Dermis microvascular lymphatic vessel endothelial cell (primary cell): ENCODE measurements around the gene TLE3. TPM values are rescaled to one million over a fixed set of nuclear protein-coding genes. Genes with fewer than 3 reads are reported as not detected.
"Not testable (repeated sequence)": the region's sequence is repeated elsewhere in the genome, so short reads cannot be mapped to it uniquely, and the experiment has no call there.

ENCODE experiments used
- DNase-seq, 2 donors: peaks; one replicate each; pipeline versions ENCODE4 v3.0.0 to v3.0.0-alpha.2; 2010; ENCODE audit warnings: low read depth in 2 of 2
- total RNA-seq: library from RNA; depleted of rRNA; stranded (reverse); fragments of >200 nt; gene quantifications from 2 replicates; pipeline ENCODE4 v1.2.1, GENCODE V29; 2014

TLE3 gene
- total RNA-seq, result 11.4 and 23.4 TPM in 2 replicates

DNA sequence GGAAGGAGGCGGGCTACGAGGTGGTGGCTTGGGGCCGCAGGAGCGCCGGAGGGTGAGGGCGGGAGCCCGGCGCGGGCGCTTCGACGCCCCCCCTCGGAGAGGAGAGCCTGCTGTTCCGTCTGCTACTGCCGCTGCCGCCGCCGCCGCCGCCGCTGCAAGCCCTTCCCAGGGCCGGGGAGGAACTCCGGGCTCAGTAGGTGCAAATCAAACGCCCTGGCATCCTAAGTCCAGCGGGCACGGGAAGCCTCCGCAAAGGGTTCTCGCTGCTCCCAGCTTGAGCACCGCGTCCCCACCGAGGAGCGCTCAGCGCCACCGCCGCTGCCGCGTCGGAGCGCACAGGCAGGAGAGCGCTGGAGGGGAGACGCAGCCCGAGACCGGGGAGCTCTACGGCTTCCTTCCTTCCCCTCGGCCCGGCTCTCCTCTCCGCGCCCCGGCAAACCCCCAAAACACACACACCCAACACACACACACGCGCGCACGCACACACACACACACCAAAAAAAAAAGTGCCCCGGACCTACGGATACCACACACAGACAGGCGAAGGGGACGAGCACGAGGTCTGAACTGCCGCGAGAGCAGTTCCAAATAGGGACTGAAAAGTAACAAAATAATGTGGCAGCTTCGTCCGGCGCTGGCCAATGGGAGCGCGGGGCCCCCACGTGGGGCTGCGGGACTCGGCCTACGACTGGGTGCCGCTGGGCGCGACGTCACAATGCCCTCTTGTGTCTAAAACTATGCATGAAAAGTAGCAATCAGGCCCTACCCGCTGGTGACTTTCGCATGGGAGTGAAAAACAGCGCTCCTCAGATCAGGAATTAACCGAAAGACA, at the start of gene TLE3:
TSS of gene TLE3 (minus strand) at position 597 of the 832 bp plus-strand sequence. CDS start 1,119 bp downstream, outside the sequence.
- peak; percentile 95 to 99 for DNase-seq

DNA sequence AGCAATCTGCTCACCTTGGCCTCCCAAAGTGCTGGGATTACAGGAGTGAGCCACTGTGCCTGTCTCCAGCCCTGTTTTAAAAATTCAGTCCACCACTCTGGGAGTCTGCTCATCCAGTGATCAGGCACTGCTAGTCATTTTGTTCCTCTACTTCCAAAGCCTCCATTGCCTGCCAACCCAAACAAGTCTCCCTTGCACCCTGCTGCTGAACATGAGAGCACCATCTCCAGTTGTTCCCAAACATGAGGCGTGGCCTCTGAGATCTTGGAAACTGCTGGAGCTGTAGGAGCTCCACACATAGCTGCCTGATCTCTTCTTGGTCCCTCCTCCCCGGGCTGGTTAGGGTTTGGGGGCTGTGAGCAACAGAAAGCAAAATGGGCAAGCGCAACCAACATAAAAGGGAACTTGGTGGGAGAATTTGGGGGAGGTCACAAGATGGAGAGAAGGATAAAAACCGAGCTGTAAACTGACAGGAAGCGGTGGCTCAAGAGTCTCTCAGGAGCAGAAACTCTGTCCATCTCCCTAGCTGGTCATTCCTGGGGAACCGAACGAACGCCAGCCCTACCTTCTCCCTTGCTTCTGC, 49.6 kb upstream of the TLE3 start:
- no peak for DNase-seq

DNA sequence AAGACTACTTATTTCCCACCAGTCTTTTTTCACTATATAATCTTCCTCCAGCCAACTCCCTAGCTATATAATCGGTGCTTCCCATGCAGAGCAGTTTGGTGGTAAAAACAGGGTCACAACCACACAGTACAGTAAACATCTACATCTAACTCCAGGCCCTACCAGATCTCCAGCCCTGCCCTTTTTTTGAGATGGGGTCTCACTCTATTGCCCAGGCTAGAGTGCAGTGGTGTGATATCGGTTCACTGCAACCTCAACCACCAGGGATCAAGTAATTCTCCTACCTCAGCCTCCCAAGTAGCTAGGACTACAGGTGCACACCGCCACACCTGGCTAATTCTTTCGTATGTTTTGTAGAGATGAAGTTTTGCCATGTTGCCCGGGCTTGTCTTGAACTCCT, 49.1 kb upstream of the TLE3 start:
- no peak for DNase-seq

DNA sequence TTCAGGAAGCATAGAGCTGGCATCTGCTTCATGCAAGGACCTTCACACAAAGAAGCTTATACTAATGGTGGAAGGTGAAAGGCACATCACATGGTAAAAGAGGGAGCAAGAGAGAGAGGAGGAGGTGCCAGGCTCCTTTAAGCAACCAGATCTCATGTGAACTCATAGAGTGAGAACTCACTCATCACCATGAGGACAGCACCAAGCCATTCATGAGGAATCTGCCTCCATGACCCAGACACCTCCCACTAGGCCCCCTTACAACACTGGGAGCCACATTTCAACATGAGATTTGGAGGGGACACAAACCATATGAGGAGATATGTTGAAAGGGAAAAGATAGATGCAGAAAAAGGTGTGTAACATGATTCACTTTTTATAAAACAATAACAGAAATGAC, 48.4 kb upstream of the TLE3 start:
- DNase-seq, result no peak

DNA sequence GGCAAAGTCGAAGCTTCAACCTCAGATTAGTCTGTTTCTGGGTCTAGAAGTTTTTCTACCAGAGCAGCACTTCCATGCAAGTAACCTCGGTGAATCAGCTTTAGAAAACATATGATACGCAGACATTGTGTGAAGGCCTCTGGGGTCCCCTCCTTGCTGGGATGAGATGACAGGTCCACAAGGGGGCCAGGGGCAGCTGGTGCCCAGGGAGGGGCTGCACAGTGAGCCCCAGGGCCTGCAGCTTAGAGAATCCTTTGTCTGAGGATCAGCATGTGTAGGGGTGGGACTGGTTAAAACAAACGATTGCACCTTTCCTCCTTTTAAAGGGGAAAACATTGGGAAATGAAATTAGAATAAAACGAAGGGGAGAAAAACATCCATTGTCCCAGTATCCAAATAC, 47.5 kb upstream of the TLE3 start:
- DNase-seq, result no peak

DNA sequence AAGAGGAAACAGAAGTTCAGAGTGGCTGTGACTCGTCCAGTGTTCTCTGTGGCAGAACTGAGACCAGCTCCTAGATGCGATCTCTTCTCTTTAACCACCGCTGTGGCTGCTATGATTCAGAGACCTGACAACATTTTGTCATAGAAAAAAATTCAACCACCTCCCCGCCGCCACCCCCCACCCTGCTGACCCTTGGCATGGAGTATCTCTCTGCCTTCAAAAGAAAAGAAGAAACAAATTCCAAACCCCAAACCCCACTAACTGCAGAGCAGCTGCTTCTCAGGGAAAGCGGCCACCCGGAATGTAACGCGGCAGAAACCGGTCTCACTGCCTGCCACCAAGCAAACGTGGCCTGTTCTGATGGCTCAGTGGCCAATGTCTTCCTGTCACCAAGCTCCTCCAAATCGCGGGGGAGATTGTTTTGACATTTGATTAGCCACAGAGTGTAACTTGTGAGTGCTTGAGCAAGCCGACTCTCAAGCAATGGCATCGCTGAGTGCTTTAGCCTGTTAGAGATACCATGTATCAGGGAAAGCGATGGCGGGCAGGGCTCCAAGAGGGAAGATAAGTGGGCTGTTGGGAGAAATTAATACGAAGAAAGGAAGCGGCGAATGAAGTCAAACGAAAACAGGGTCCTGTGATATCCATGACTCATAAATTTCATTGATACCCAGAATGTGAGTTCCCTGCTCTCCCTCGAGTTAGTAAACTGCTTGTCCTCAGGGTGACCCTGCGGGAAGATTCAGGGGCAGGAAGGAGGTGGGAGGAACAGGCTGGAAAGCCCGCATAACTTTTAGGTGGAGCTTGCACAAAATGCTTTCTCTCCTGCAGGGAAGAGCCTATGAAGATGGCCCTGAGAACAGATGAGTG, 44.8 kb upstream of the TLE3 start:
- peak in 1 of 2 donors; percentile 50 for DNase-seq

DNA sequence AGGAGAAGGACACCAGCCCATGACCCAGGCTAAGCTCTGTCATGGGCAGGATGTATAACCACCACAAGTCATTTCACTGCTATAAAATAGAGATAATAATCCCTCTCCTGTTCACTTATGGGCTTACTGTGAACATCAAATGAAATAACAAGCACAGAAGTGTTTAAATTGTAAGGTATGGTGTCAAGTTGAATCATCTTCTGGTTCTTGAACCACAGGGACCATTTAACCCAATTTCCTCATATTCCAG, 44.3 kb upstream of the TLE3 start:
- peak in 1 of 2 donors; percentile 31 for DNase-seq

DNA sequence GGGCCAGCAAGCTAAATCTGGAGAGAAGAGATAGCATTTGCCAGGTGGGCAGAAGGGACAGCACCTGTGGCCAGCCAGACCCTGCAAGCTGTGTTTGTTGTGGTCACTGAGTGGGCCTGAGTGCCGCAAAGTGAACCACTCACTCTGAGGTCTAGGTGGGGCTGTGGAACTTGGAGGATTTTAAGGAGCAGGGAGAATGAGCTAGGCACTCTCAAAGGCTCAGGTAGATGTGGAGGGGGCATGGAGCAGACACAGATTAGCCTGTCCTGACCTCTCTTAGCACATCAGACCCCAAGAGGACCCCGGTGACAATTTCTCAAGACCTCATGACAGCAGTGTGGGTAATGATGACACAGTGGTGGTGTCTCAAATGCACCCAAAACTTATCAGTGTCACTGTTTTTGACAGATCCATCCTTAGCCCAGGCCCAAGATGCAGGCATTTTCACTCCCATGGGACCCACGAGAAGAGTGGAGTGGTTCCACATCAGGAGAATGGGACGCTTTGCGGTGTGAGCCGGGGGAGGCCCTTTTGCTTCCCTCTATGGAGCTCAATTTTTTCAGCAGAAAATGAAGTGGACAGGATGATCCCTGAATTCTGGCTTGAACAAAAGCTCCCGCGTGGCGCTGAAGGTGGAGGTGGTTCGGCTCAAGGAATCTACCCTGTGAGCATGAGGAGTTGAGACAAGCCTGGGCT, 43.8 kb upstream of the TLE3 start:
- no peak for DNase-seq

DNA sequence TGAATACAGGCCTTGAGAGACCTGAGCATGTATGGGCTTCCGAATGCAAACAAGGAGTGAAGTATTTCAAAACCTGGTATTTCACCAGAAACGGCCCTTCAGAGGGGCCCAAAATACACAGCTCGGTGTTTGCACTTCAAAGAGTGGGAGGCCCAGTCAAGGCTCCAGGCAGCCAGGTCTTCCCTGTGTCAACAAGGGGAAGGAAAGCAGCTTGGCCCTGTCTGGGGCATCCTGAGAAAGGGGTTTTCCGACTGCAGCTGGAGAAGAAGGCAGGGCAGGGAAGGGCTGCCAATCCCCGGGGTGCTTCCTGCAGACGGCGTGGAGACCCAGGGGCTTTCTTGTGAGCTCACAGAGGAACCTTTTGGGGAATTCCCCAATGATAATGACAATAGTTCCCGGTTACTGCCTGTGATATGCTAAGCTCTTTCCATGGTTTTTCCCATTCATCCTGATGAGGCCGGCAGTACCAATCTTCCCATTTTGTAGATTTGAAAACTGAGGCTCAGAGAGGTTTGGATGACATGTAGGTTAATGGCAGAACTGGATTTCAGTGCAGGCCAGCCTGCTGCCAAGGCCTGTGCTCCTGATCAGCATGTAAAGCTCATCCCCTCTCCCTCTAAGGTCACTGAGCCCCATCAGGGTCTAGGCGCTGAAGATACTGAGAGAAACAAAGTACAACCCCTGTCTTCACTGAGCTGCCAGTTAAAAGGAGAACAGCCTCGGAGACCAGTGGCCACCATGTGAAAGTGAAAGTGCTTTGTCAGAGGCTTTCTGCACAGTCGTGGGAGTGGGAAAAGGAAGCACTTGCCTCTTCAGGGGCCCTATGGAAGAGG, 43.0 kb upstream of the TLE3 start:
- DNase-seq, result peak; percentile 18 to 73

DNA sequence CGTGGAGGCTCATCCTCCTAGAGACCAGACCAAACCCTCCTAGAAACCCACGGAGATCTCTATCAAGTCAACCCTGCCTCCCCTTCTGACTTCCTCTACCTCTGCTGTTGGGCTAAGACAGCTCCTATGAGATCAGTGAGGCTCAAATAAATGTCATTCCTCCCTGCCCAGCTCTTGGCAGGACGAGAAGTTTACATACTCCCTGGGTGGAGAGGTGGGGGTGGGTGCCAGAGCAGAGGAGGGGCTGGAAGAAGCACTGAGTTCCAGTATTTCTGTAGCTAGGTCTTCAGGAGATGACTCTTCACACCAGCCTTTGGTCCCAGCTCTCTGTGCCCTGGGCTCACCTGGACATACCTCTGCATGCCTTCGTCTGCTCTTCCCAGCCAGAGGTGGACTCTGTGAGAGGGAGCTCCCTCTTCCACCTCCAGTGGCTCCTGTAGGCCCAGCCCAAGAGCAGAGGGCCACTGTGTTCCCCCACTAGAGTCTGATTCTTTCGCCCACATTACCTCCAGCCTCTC, 42.4 kb upstream of the TLE3 start:
- no peak for DNase-seq

DNA sequence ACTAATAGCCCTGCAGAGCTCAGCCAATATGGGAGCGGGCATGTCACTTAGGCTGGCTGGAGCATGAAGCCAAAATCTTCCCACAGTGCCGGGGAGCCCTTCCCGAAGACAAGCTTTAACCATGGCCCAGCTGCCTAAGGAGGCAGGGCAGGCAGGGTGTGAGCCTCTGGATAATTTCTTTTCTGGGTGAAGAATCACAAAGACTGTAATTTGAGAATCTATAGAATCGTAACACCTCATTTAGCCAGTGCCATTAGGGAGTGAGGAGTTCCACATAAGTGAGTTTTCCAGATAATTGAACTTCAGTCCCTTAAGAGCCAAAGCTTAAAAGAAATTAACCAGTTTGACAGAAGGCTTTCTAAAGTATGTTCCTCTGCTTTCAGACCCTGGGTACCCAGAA, 40.2 kb upstream of the TLE3 start:
- DNase-seq, result no peak

DNA sequence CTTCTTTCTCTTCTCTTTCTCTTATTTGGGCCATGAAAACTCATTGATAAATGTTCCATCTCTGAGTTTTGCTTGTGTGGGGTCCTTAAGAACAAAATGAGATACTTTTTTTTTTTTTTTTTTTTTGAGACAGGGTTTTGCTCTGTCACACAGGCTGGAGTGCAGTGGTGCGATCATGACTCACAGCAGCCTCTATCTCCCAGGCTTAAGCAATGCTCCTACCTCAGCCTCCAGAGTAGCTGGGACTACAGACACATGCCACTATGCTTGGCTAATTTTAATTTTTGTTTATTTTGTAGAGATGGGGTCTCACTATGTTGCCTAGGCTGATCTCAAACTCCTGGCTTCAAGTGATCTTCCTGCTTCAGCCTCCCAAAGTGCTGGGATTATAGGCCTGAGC, 39.3 kb upstream of the TLE3 start:
- DNase-seq, result not testable (repeated sequence)

DNA sequence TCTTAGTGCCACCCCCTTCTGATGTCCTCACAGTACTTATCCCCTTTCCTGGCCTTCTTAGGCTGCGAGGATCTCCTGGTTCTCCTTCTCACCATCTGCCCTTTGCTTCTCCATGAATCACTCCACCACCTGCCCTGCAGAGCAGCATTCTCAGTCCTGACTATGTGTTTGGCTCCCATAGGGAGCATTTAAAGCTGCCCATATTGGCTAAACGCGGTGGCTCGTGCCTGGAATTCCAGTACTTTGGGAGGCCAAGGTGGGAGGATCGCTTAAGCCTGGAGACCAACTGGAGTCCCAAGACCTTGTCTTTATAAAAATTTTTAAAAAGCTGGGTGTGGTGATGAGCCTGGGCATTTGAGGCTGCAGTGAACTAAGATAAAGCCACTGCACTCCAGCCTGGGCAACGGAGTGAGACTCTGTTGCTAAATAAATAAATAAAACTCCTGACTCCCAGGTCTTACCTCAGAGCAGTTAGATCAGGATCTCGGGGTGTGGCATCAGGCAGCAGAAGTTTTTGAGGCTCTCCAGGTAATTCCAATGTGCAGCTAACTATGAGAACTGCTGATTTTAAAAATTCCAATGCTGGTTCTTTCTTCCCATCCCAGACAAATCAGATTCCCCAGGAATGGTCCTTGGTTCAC, 36.2 kb upstream of the TLE3 start:
- DNase-seq, result no peak

DNA sequence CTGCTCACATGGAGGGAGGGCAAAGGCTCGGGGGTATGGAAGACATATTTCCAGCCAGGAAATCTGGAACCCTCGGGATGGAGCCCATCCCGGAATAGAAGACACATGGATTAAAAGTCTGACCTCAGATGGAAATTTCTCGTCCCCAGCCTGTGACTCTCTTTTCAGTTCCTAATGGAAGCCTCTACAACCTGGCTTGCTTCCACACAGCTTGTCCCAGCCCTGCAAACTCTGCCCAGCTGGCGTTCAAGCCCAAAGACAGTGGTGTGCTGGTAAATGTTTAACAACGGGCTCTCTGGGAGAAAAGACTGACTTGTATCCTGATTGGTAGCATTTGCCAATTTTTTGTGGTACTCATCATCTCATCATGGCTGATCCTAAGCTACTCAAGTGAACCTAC, 35.6 kb upstream of the TLE3 start:
- no peak for DNase-seq

DNA sequence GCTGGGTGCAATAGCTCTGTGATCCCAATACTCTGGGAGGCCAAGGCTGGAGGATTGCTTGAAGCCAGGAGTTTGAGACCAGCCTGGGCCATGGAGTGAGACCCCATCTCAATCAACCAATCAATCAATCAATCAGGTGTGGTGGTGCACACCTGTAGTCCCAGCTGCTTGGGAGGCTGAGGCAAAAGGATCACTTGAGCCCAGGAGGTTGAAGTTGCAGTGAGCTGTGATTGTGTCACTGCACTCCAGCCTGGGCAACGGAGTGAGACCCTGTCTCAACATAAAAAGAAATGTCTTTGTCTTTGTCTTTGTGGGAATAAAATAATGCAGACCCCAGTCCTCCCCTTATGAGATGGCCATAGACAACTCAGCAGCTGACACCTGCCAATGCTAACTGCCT, 34.9 kb upstream of the TLE3 start:
- DNase-seq, result no peak

DNA sequence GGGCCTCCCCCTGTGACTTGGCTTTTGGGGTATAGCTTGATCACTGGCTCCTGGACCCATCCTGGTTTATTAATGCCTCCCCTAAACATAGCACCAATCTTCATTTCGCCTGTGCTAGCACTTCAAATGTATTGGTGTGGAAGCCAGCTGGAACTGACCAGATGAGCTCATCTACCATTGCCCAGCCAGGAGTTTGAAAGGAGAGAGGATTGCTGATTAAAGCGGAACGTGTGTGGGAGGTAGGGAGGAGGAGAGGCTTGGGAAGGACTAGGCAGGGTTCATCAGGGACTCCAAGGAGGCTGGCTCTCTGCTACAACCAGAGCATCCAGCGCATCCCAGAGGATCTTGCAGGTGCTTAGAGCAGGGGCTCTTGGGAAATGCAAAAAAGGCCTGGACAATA, 34.4 kb upstream of the TLE3 start:
- no peak for DNase-seq

DNA sequence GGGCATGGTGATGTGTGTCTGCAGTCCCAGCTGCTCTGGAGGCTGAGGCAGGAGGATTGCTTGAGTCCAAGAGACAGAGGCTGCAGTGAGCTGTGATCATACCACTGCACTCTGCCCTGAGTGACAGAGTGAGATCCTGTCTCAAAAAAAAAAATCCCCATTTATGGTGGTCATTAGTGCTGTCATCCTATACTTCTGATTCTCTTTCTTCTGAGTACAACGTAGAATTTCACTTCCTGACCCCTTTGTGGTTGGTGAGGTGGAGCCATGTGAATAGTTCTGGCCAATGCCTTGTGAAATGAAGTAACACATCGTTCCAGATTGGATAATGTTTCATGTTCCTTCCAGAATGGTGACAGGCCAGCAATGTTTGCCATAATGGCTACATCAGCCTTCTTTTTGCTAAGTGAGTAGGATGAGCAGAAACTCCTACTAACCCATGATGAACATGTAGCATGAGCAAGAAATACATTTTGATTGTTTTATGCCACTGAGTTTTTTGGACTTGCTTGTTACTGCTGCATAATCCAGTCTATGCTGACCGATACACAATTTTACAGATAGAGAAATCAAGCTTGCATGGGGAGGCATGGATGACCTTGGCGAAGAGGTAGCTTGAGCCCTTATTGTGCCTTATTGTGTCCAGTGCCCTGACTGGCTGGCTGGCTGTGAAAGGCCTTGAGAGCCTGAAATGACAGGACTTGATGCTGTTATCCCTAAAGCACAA, 30.9 kb upstream of the TLE3 start:
- no peak for DNase-seq

DNA sequence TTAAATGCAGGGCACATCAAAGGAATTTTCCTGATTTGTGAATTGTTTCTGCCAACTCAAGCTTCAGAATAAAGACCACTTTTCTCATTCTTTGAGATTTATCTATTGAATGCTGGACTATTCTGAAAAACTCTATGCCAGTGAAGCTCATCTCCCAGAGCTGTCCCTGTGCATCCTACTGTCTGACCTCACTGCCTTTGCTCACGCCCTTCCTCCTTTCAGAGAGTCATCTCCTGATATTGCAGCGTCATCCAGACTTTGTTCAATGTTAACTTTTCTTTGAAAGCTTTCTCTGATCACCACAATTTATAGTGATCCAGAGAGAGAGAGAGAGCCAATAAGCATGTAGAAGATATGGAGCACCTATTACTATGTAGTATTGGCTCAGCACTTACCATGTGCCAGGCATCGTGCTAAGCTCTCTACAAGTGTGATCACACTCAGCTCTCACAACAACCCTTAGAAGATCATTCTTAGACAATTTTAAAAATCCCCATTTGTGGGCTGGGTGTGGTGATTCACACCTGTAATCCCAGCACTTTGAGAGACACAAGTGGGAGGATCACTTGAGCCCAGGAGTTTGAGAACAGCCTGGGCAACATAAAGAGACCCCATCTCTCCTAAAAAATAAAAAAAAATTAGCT, 30.2 kb upstream of the TLE3 start:
- DNase-seq, result no peak

DNA sequence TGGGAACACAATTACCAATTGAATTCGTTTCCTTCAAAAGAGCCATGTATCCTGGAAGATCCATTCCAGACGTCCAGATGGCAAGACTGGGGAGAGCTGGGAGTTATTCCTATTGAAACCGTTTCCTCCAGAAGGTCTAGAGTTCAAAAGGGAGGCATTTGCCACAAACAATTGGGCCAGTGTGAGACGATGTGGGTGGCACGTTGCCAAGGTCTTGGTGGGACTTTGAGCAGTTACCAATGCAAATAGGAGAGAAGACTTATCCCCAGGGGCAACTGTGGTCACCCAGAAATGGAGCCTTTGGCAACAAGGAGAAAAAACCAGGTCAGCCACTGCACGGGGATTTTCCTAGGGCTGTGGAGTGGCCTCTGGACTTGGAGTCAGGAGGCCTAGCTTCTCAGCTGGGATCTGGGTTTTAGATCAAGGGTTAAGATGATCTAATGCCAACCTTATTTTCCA, 29.6 kb upstream of the TLE3 start:
- DNase-seq, result peak in 1 of 2 donors; percentile 83
